22Rv1 (cell line): ENCODE results near the gene IRGC.

ENCODE experiments used
- ZFX ChIP-seq: fragments of 450-650 bp; IDR thresholded peaks from 2 replicates; pipeline ENCODE4 v1.6.1; 2017; ENCODE audit warnings: antibody characterized with exemption, borderline replicate concordance
- TF ChIP-seq, protein P1 (sequence below): fragments of 450-650 bp; IDR thresholded peaks from 2 replicates; pipeline ENCODE4 v1.5.1; 2017; ENCODE audit warnings: mild to moderate bottlenecking

DNA sequence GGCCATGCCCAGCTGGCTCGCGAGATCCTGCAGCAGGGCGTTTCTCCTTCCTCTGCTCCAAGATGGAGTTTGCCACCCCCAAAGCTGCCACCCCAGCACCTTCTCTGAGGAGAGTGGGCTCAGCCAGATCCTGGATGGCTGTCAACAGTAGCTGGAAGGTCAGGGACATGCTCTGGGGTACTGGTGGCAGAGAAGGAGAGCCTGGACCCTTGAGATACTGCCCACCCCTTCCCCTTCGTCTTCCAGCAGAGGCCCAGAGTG lies 11.6 kb downstream of the IRGC start:
- TF ChIP-seq, protein P1, sequence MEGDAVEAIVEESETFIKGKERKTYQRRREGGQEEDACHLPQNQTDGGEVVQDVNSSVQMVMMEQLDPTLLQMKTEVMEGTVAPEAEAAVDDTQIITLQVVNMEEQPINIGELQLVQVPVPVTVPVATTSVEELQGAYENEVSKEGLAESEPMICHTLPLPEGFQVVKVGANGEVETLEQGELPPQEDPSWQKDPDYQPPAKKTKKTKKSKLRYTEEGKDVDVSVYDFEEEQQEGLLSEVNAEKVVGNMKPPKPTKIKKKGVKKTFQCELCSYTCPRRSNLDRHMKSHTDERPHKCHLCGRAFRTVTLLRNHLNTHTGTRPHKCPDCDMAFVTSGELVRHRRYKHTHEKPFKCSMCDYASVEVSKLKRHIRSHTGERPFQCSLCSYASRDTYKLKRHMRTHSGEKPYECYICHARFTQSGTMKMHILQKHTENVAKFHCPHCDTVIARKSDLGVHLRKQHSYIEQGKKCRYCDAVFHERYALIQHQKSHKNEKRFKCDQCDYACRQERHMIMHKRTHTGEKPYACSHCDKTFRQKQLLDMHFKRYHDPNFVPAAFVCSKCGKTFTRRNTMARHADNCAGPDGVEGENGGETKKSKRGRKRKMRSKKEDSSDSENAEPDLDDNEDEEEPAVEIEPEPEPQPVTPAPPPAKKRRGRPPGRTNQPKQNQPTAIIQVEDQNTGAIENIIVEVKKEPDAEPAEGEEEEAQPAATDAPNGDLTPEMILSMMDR, result no peak
- TF ChIP-seq ZFX, result no peak
